Activated CD4-positive, alpha-beta T cell treated with anti-CD3 and anti-CD28 coated beads, Interleukin-10, Interleukin-2, amounts not matched to agents 100 ng/mL and 50 ng/mL, durations not matched to agents 16 hours and 8 hours (primary cell): ENCODE data around the gene RGS7.
"Not testable (repeated sequence)": the region's sequence is repeated elsewhere in the genome, so short reads cannot be mapped to it uniquely, and the experiment has no call there.

ENCODE experiments used
- DNase-seq: peaks from one replicate; pipeline ENCODE4 v3.0.0-alpha.2; 2020

RGS7 gene

DNA sequence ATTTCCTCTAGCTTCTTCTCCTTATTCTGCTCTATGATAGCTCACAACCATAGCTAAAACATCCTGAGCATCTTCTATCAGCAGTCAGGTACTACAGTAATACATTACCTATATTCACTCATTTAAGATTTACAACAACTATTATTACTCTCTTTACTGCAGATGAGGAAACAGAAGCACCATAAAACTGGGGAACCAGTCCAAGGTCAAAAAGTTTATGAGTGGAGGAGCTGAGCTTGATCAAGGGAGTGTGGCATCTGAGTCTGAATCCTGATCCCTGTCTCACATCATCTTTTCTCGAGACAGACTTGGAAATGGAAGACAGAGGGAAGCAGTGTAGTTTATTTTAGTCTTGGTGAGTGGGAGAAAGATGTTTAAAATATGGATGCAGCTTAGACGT lies 288.6 kb downstream of the RGS7 start:
- no peak for DNase-seq

DNA sequence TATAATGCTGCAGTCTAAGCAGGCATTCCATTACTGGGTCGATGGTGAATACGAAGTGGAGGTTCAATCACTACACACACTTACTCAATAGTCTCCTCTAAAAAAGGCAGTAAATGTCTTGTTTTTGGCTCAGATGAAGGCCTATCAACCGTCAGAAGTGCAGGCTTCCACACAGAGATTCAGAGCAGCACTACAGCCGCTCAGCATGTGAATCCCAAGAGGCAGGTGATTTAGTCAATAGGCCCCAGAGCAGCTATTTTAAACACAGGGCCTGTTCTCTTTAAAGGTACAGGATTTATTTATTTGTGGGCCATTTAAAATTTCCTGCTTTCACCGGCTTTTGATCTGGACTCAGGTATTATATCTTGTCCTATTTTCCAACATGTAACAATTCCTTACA lies 293.7 kb downstream of the RGS7 start:
- DNase-seq, result no peak

DNA sequence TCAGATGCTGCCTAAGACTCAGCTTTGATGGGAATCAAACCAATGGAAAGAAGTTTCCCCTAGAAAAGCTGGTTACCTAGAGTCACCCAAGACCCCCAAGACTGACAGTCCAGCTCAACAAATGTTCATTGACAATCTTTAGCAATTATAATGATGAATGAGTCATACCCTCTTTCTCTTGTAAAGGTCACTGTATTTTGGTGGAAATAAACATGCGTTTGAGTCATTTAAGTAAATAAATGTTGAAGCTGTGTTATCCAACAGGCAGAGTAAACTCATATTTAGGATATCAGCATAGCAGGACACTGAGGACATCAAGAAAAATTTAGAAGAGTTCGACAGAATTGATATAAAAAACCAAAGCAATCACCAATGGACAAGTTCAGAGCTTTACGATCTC lies 295.9 kb downstream of the RGS7 start:
- no peak for DNase-seq

DNA sequence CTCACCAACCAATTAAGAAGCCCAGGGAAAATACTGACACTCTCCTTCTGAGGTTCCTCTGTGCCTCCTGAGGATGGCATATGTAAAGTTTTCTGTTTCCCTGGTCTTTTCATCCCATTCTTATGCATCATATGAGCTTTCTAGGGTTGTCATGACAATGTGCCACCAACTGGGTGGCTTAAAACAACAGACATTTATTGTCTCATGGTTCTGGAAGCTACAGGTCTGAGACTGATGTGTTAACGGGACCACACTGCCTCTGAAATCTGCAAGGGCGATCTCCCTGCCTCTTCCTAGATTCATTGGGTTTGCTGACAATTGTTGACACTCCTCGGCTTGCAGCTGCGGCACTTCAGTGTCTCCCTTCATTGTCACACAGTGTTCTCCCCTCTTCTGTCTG lies 308.4 kb downstream of the RGS7 start:
- no peak for DNase-seq

DNA sequence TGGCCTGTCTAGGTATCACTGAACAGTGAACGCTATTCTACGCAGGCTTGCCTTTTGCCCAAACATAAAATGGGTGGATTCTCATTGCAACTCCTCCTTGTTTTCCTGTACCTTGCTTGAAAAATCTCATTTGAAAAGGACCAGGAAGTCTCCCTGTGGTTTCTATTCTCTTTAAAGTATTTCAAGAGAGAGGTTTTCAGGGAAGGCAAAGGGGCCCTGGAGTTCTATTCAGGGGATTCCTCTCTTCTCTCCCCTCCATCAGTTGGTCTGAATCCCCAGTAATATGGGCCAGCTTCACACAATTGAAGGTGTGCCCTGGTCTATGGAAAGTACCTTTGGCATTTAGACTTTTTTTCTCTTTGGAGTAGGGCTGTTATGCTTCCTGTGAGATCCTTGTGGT lies 311.3 kb downstream of the RGS7 start:
- no peak for DNase-seq

DNA sequence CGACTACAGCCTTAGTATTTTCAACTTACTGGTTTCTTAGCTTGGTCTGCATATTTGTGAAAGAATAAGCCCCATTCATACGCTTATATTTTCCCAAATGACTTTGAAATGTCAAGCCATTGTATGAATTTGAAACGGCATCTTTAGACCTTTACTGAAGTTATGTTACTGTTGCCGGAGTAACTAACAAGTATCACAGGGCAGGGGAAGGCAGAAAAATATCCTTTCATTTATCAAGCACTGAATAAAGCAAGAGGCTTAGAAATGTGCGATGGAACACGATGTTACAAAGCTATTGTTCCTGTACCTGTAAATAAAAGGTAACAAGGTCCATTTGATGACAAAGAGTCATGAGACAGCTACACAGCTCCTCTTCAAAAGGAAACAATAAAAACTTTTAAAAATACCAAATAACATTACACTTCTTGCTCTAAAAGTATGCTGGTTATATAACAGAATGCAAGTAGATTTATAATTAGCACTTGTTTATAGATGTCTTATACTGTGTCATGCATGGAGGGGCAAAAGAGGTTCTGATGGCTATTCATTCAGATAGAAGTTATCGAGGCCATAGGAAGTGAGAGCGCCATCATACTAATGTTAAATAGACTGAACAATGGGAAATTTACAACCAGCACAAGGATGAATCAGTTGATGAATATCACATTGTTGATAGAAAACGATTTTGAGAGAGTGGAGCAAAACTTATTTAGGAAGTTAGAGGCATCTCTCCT lies 322.6 kb downstream of the RGS7 start:
- no peak for DNase-seq

DNA sequence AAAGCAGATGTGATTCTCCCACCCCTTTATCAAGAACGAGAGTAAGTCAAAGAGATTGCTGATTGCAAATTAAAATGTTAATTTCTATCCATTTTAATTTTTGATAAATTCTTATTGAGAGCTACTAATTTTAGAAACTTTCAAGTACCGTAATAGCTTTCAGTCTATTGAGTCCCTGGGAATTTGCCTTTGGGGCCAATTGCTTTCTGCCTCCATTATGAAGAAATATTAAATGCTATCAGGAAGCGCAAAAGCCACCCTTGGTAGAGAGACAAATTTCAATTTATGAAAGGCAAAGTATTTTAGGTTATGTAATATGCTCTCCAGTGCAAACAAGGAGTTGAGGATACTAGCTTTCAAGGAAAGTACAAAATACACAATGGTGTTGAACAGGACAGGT lies 332.2 kb downstream of the RGS7 start:
- DNase-seq, result no peak

DNA sequence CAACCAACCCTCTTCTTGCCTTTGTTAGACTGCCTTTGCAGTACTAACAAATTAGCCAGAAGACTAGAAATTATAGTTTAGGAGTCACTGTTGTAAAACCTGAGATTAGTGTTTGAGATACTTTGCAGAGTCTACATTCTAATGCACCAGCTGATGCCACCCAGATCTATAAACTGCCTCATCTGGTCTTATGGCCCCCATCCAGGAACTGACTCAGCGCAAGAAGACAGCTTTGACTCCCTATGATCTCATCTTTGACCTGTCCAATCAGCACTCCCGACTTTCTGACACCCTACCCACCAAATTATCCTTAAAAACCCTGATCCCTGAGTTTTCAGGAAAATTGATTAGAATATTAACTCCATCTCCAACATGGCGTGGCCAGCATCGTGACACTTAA lies 334.6 kb downstream of the RGS7 start:
- no peak for DNase-seq

DNA sequence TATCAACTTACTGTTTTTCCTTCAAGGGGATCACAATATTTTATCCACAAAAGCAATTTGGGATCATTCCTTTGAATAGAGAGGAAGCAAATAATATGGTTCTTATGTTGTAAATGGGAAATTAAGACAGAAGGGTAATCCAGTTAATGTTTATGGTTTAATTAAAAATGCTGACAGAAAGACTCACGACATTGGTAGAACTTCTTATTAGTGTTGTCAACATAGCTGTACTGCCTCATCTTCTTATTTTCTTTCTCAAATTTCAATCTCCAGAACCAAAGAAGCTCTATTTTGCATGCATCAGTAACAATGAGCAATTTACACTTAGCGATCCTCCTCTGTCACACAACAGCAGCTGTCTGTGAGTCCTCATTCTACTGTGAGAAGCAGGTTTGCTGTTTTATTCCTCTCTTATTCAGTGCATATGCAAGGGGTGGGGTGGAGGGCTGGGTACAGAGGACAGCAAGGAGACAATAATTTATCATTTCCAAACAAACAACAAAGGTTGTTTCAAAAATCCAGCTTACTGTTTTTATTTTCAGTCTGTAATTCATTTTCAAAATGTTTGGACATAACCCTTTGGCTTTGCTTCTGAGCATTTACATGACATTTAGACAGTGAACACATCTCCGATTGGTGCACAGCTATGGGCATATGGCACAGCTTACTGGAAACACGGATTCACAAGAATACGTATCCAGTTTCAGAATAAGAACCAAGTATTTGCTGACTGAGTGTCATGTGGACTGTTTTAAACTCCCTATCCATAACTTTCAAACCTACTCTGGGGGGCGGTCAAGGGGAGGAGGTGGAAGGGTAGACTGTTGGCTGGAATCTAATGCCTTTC lies 335.9 kb downstream of the RGS7 start:
- no peak for DNase-seq

DNA sequence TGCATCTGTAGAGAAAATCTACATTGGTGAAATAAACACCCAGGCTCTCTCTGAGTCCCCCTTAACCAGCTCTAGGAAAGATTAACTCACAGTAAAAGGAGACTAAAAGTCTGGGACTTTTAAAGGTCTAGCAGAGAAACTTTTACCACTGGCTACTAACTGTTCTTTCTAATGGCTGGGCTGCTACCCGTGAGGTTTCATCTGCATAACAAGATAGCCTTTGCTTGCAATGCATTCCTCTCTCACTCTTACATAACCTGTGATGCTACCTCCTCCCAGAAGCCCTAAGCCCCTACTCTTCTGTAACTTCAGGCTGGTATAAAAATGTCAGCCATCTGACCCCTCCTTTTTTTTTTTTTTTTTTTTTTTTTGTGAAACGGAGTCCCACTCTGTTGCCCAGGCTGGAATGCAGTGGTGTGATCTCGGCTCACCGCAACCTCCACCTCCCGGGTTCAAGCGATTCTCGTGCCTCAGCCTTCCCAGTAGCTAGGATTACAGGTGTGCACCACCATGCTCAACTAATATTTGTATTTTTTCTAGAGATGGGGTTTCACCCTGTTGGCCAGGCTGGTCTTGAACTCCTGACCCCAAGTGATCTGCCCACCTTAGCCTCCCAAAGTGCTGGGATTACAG lies 344.2 kb downstream of the RGS7 start:
- DNase-seq, result no peak

DNA sequence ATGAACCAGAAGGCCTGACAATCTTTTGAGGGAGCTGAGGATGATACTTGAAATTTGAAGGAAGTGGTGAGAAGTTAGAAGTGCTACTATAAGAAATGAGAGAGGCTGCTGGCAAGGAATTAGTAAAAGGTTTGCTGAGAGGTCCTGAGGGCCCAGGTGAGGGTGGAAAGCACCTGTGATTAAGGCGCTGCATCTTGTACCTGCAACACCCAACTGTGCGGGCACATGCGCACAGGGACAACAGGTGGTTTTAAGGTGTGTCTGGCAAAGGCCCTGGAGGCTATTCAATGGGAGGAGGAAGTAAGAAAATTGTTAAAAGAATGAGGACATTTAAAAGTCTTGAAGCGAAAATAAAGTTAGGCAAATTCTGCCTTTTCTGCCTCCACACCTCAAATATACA lies 349.3 kb downstream of the RGS7 start:
- DNase-seq, result no peak

DNA sequence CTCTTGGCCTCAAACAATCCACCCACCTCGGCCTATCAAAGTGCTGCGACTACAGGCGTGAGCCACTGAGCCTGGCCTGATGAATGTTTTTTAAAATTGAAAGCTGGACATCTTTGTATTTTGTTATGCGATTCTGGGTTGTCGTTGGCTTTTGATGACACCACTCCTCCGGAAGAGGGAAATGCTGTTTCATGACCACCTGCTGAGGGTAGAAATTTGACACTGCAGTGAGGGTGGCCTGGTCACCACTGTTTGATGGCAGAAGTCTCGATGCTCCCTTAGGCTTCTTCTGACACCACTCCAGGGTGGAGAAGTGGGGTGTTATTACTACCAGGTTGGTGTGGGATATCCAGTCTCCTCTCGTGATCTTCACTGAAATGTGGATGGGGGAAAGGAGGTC lies 357.2 kb downstream of the RGS7 start:
- no peak for DNase-seq

DNA sequence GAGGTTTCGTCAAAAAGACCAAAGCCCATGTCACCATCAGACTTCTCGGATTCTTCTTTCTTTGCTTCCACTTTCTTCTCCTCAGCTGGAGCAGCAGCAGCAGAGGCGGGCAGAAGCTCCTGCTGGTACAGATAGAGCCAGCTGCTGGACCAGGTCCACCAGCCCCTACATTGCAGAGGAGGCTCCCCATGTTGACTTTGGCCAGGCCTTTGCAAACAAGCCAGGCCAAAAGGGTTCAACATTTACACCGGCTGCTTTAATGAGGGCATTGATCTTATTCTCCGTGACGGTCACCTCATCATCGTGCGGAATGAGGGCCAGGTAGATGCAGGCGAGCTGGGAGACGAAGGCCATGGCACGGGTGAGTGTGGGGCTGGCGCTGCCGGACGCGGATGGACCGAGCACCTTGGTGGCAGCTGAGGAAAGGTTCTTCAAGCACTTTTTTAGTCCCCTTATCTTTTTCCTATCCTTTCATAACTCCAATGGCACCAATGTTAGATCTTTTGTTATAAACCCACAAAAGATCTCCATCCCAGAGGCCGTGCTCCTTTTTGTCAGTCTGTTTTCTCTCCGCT lies 358.5 kb downstream of the RGS7 start:
- no peak for DNase-seq

DNA sequence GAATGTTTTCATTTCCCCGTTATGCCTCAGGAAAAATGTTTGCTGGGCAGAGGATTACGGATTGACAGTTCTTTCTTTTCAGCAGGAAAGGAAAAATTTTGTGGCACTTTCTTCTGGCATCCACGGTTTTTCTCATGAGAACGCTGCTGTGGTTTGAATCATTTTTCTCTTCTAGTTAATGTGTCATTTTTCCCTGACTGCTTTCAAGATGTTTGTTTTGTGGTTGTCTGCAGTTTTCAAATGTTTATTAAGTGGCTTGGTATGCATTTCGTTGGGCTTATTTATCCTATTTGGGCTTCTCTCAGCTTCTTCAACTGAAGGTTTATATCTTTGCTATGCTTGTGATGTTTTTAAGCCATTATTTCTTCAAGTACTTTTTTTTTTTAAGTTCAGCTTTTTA lies 359.0 kb downstream of the RGS7 start:
- no peak for DNase-seq

DNA sequence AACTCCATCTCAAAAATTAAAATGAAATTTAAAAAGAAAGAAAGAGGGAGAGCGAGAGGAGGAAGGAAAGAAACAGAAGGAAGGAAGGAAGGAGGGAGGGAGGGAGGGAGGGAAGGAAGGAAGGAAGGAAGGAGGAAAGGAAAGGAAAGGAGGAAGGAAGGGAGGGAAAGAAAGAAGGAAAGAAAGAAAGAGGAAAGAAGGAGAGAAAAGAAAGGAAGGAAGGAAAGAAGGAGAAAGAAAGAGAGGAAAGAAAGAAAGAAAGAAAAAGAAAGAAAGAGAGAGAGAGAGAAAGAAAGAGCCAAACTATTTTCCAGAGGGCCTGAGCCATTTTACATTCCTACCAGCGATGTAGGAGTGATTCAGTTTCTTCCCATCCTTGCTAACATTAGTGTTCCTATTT lies 364.0 kb downstream of the RGS7 start:
- DNase-seq, result no peak

DNA sequence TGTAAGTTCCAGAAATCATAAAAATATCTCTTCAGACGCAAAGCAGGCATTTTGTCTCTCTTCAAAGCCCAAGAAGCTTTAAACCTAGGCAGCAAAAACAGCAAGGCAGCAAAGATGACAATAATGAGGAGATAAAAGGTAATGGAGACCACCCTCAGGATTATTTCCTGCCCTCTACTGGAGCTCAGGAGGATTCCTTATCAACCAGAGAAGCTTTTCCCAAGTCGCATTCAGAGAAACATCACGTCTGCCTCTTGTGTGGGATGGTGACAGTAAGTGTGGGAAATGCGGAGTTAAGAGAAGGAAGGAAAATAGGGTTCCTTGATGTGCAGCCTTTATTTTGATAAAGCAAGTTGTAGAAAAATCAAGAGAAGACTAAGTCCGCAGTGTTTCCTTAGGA lies 365.8 kb downstream of the RGS7 start:
- no peak for DNase-seq

DNA sequence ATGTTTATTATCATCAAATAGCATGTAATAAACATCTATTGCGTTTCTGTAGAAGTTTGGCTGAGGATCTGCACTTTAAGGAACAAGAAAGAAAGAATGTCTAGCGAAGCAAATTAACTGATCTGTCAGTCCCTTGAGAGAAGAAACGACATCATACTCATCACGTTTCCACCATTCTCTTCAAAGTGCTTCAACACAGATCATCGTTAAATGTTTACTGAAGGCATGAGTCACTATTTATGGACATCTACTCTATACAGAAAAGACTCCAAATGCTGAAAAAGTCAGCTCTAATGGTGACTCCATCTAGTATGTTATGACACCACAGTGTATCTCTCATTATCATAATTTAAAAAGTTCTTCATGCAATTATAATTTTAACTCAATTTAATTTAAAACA lies 369.1 kb downstream of the RGS7 start:
- DNase-seq, result no peak

DNA sequence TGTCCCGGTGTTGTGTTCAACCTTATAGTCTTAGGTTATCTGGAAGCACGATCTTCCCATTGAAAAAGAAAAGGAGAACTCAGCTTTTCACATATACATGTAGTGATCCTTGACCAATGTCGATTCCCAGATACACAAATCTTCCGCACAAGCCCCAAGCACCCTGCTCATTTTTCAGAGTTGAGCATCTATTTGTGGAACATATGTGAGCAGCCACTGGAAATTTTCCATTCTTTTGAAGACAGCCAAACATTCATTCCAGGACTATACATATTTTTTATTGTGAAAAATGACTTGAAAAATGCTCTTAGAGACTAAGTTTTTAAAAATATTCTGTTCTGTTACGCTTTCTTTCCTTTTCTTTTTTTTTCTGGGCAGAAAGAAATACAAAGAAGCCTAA lies 371.9 kb downstream of the RGS7 start:
- DNase-seq, result no peak

DNA sequence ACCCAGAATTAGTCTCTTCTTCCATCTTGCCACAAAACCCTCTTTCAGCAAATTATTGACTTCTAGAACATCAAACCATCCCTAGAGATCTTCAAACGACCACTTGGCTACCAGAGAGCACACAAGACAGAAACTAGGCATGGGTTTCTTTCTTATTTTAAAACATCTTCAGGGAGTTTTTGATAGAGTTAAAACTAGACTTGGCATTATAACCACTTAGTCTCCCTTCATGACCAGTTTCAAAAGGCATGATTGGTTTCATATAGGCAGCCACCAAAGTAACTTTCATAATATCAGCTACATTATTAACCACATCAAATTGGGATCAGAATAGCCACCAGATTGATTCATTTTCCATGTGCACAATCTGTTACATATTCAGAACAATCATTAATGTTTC lies 376.7 kb downstream of the RGS7 start:
- DNase-seq, result no peak

DNA sequence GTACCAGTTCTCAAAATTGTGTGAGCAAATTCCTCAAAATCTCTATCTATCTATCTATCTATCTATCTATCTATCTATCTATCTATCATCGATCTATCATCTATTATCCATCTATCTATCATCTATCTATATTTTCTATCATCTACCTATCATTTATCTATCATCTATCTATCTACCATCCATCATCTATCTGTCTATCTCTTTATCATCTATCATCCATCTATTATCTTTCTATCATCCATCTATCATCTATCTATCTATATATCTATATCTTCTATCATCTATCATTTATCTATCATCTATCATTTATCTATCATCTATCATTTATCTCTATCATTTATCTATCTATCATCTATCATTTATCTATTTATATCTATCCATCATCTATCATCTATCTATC lies 380.3 kb downstream of the RGS7 start:
- DNase-seq, result no peak

DNA sequence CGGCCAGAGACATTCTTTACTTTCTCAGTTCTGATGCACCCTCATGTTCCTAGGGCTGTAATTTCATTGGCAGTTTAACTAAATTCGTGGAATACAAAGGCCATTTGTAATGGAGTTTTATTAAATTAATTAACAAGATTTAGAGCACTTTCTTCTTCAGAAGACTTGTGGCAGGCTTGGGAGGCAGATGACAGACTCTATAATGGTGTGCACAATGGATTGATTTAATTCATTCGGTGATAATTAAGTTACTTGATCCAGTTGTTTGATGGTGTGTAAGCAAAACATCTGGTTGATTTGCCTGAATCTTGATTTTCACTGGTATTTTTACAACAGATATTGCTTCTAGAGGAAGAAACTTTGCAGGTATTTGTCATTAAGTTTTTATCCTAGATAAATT lies 383.1 kb downstream of the RGS7 start:
- no peak for DNase-seq

DNA sequence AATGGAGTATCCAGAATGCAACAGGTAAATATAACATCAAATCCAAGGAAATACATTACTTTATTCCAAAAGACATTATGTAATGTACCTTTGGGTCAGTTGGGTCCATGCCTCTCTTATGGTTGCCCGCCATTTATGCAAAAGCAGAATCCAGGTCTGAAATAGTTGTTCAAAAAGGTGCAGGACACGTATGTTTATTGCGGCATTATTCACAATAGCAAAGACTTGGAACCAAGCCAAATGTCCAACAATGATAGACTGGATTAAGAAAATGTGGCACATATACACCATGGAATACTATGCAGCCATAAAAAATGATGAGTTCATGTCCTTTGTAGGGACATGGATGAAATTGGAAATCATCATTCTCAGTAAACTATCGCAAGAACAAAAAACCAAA lies 384.9 kb downstream of the RGS7 start:
- DNase-seq, result not testable (repeated sequence)

DNA sequence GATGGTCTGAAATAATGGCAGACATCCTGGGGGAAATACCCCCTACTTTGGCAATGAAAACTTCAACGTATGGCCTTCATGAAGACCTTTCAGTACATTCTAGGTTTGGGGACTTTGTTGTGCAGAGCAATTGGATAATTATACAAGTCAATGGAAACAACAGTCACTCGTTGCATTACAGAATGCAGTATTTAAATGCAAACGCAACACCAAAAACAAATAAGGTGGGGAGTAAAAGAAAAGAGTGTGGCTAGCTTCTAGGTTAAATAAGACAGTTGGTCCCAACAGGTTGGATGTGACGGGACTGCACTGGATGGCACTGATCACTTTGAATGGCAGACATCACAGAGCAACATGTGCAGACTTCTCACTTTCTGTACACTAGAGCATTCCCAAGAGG lies 386.8 kb downstream of the RGS7 start:
- no peak for DNase-seq

DNA sequence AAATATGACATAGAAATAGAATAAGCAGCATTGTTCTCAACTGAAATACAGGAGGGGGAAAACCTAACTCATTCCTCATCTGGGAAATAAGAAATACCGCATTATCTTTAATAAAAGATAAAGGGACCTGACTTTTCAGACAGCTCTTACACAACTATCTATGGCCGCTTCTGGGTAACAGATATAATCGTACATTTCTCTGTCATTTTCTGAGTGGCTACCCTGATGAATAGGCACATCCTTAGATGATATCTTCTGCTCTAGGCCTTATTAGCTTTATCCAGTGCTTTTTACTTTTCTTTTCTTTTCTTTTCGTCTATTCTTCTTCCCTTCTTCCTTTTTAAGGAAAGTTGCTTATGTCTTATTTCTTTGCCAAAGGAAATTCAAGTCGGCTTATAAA lies 388.1 kb downstream of the RGS7 start:
- no peak for DNase-seq
